K562 treated with DMSO at 1 percent for 24 hours (cell line): ENCODE measurements around the gene PADI6. TPM values are rescaled to one million over a fixed set of nuclear protein-coding genes. Genes with fewer than 3 reads are reported as not detected.

Source experiments
- total RNA-seq: library from RNA; unstranded; fragments of 300-600 nt; gene quantifications from 2 replicates; pipeline ENCODE4 v1.2.3, GENCODE V29; 2022; ENCODE audit warnings: low read depth; ENCODE audit not compliant: insufficient read depth

PADI6 gene
- not detected in 2 replicates for total RNA-seq

DNA sequence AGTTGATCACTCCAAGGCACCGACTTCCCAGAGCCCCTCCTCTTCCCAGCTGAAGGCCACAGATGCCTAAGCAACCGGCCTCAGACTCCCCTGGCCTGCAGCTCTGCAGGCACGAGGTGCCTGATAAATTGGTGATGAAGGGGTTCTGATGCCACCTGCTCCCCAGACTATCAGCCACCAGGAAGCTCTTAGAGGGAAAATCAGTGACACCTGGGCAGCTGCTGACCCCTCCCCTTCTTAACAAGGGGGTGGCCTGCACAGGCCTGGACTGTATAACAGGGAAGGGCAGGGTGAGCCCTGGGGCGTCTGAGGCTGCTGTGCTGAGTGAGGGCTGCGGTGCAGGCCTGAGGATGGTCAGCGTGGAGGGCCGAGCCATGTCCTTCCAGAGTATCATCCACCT, at the start of gene PADI6:
TSS of gene PADI6 (plus strand) at position 301 of the 400 bp plus-strand sequence. CDS start at position 351, 50 bp downstream.

DNA sequence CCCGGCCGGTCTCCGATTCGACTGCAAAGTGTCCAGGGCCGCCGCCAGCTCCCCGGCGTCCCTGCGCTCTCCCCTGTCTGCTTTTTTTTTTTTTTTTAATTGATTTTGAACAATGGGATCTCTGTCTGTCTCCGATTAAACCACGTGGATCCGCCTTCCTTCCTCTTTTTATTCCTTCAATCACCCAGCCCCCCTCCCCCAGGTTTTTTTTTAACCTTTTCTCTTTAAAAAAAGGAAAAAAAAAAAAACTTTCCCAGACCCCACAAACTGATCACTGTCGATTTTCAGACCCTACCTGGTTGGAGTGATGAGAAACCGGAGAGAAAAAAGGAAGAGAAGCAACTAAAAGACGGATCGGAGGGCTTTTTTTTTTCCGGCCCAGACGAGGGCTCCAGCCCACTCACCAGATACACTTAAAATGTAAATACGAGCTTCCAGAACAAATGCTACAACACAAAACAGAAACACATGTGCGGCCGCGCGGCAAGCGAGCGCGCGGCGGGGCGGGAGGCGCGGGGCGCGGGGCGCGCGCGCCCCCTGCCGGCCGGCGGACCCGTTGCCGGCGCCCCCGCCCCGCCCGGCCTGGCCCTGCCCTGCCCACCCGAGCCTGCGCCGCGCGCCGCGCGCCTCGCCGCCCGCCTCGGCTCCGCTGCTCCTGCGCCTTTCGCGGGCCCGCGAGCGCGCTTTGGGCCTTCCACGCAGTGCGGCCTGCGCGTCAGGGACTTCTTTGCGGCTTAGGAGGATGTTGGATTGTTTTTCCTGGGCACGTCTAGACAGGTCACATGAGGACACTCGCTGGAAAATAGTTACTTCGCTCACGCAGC, 67.5 kb downstream of the PADI6 start, which contains the start of gene RCC2:
TSS of gene RCC2 (minus strand) at position 428 of the 824 bp plus-strand sequence. CDS start 1,163 bp downstream, outside the sequence.

Other genes starting within 250 kb of the PADI6 start
- not detected in 2 replicates for gene PADI1, start 167.1 kb upstream of the PADI6 start, total RNA-seq
- gene PADI3, start 123.1 kb upstream of the PADI6 start, total RNA-seq, result 0.13 and 0.24 TPM in 2 replicates
- 0.15 TPM in 1 of 2 replicates, not detected in the other for gene PADI4, start 64.0 kb upstream of the PADI6 start, total RNA-seq
- 98.6 and 104 TPM in 2 replicates for gene RCC2, start 67.5 kb downstream of the PADI6 start, total RNA-seq
- gene ARHGEF10L, start 167.5 kb downstream of the PADI6 start, total RNA-seq, result 0.08 TPM in 1 of 2 replicates, not detected in the other